Measurements from ENCODE around the gene FLNA. TPM values are rescaled to one million over a fixed set of nuclear protein-coding genes. Genes with fewer than 3 reads are reported as not detected.

FLNA gene
- total and polyA plus RNA-seq, 2 experiments from 2014 or later, result 1,379 to 2,857 TPM

DNA sequence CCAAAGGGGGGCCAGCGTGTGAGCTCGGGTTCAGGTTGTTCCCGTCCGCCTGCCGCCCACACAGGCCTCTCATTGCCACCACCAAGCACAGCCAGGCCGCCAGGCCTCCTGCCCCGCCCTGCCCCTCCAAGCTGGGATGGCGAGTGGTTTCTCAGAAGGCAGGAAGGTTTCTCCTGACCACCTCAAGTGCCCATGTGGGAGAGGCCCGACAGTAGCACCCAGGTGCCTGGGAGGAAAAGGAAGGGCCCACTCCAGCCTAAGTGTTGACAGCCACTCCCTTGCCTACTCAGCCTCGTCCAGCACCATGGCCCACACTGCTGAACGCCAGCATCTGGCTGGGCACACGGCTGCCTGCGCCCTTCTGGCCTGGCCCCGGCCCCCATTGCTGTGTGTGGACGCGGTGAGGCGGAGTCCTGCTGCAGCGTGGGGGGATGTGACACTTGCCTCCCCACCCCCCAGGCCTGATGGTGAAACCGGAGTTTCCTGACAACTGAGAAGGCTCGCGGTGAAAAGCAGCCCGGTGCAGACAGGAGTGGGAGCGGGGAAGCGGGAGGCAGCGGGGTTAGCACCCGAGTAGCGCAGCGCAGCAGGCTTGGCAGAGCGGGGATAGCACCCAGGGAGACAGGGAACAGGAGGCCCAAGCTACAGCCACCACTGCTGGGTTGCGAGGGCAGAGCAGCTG lies 19.2 kb downstream of the FLNA start:
- Histone ChIP-seq H3K4me1 (ENCODE audit: insufficient read depth) (no peaks in the 10 kb centered on the region), H3F3A (ENCODE audit: insufficient read depth) (peaks cover 14% of the 10 kb centered on the region; the same call in 1 of the 2 replicates), H3K27me3 (replicated peaks; ENCODE audit: insufficient read depth) (no peaks in the 10 kb centered on the region), H3K9me3 (ENCODE audit: low read depth) (no peaks in the 10 kb centered on the region), H3K36me3 (ENCODE audit: low read depth) (peaks cover 4% of the 10 kb centered on the region; the same call in 1 of the 2 replicates), H3K27ac (no peak overlapping the region), H3K9ac (no peak overlapping the region), H3K79me2 (ENCODE audit: insufficient read depth) (peaks cover 35% of the 10 kb centered on the region), H3K4me3 (no peak overlapping the region), H2AFZ (no peak overlapping the region), H4K20me1 (ENCODE audit: insufficient read depth) (no peaks in the 10 kb centered on the region; the same call in 1 of the 2 replicates), H3K9me2 (ENCODE audit: insufficient read depth) (no peaks in the 10 kb centered on the region), H3K4me2 (ENCODE audit: unreplicated experiment) (no peak overlapping the region)
- in situ Hi-C loops (cut with MboI), result no loop called here
- WGBS, 2 experiments (ENCODE audit: low coverage in 1 of 2, low lambda C conversion rate in 2 of 2, missing lambda C conversion rate in 2 of 2), result 80 to 81% methylated on average over 19 to 30 of the region's 30 CpGs
- TF ChIP-seq EZH2 (IDR thresholded peaks at IDR 0.05; ENCODE audit: insufficient read depth, poor library complexity, severe bottlenecking) (no peak), EZH2phosphoT487 (IDR thresholded peaks at IDR 0.05; ENCODE audit: insufficient read depth, low read depth) (no peak)
- no peak for DNase-seq

DNA sequence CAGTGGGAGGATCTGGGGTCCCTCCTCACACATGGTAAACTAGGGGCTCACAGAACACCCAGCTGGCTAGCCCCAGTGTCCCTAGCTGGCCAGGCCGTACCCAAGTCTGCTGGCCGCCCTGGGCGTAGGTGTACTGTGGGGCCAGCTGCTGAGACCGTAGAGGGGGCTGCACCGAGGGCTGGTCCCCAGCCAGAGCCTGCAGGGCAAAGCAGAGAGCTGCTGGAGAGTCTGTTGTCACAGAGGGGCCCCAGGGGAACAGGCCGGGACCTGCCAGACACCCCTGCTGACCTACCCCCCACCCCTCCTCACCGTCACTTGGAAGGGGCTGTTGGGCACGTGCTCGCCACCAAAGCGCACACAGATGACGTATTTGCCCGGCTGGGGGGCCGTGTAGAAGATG lies 19.9 kb downstream of the FLNA start:
- in situ Hi-C loops (cut with MboI), result no loop called here
- Histone ChIP-seq H3K9ac (no peak overlapping the region), H3K79me2 (ENCODE audit: insufficient read depth) (peaks cover 28% of the 10 kb centered on the region), H3K9me3 (ENCODE audit: low read depth) (no peaks in the 10 kb centered on the region), H3K4me3 (no peak overlapping the region), H2AFZ (no peak overlapping the region), H3K4me2 (ENCODE audit: unreplicated experiment) (no peak overlapping the region), H4K20me1 (ENCODE audit: insufficient read depth) (no peaks in the 10 kb centered on the region; the same call in 1 of the 2 replicates), H3F3A (ENCODE audit: insufficient read depth) (peaks cover 15% of the 10 kb centered on the region; the same call in 1 of the 2 replicates), H3K27ac (no peak overlapping the region), H3K27me3 (replicated peaks; ENCODE audit: insufficient read depth) (no peaks in the 10 kb centered on the region), H3K36me3 (ENCODE audit: low read depth) (peaks cover 10% of the 10 kb centered on the region; the same call in 1 of the 2 replicates), H3K4me1 (ENCODE audit: insufficient read depth) (no peaks in the 10 kb centered on the region), H3K9me2 (ENCODE audit: insufficient read depth) (no peaks in the 10 kb centered on the region)
- WGBS, 2 experiments (ENCODE audit: low coverage in 1 of 2, low lambda C conversion rate in 2 of 2, missing lambda C conversion rate in 2 of 2), result 82 to 96% methylated on average over 5 to 13 of the region's 13 CpGs
- TF ChIP-seq EZH2phosphoT487 (IDR thresholded peaks at IDR 0.05; ENCODE audit: insufficient read depth, low read depth) (no peak), EZH2 (IDR thresholded peaks at IDR 0.05; ENCODE audit: insufficient read depth, poor library complexity, severe bottlenecking) (no peak)
- DNase-seq, result no peak

DNA sequence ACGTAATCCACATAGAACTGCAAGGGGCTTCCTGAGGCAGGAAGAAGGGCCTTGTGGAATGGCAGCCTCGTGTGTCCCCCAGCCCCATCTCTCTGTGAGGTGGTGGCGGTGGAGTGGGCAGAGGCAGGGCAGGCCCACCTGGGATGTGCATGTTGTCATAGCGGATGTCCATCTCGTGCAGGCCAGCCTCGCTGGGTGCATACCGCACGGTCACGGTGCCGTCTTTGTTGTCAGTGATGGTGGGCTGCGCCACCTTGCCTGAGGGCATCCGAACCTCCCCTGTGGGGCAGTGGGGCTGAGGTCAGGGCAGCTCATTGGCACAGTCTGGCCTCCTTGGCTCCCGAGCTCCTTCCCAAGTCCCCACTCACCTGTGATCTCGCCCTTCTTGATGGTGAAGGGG lies 20.4 kb downstream of the FLNA start:
- Histone ChIP-seq H3K9ac (no peak overlapping the region), H3F3A (ENCODE audit: insufficient read depth) (peaks cover 19% of the 10 kb centered on the region; the same call in 1 of the 2 replicates), H3K4me2 (ENCODE audit: unreplicated experiment) (no peak overlapping the region), H3K27me3 (replicated peaks; ENCODE audit: insufficient read depth) (no peaks in the 10 kb centered on the region), H2AFZ (no peak overlapping the region), H3K9me2 (ENCODE audit: insufficient read depth) (no peaks in the 10 kb centered on the region), H3K4me1 (ENCODE audit: insufficient read depth) (no peaks in the 10 kb centered on the region), H4K20me1 (ENCODE audit: insufficient read depth) (no peaks in the 10 kb centered on the region; the same call in 1 of the 2 replicates), H3K27ac (no peak overlapping the region), H3K4me3 (no peak overlapping the region), H3K79me2 (ENCODE audit: insufficient read depth) (peaks cover 23% of the 10 kb centered on the region), H3K9me3 (ENCODE audit: low read depth) (no peaks in the 10 kb centered on the region), H3K36me3 (ENCODE audit: low read depth) (peaks cover 15% of the 10 kb centered on the region; the same call in 1 of the 2 replicates)
- WGBS, 2 experiments (ENCODE audit: low coverage in 1 of 2, low lambda C conversion rate in 2 of 2, missing lambda C conversion rate in 2 of 2), result 91 to 98% methylated on average over 8 of the region's 14 CpGs
- TF ChIP-seq EZH2 (IDR thresholded peaks at IDR 0.05; ENCODE audit: insufficient read depth, poor library complexity, severe bottlenecking), result no peak
- TF ChIP-seq EZH2phosphoT487 (IDR thresholded peaks at IDR 0.05; ENCODE audit: insufficient read depth, low read depth), result no peak
- in situ Hi-C loops (cut with MboI), result no loop called here
- no peak for DNase-seq

DNA sequence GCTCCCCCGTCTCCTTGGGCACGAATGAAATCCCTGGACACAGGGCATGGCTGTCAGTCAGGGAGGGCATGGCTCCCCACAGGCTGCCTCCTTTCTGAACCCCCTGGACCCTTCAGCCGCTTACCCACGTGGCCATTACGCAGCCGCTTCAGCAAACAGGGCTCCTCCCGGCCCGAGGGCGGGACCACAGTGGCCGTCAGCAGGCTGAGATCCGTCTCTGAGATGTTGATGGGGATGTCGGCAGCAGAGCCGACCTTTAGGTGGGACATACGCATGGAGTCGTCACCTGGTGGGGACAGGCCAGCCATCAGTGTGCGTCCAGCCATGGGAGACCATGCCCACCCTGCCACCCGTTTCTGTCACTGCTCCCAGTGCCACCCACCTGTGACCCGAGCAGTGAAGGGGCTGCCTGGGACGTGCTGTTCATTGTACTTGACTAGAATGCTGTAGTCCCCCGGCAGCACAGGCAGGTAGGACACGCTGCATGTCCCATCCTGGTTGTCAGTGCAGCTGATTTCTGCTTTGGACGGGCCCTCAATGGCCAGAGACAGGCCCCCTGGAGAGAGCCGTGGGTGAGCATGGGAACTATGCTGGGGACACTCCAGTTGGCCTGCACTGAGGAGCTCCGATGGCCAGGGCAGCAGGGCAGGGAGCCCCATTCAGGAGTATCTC lies 21.1 kb downstream of the FLNA start:
- no peaks in the 10 kb centered on the region for H3K9me3 ChIP-seq (ENCODE audit: low read depth)
- no peaks in the 10 kb centered on the region for H3K4me1 ChIP-seq (ENCODE audit: insufficient read depth)
- H3K27me3 ChIP-seq (replicated peaks; ENCODE audit: insufficient read depth), result no peaks in the 10 kb centered on the region
- no peaks in the 10 kb centered on the region for H3K9me2 ChIP-seq (ENCODE audit: insufficient read depth)
- H3K36me3 ChIP-seq (ENCODE audit: low read depth), result peaks cover 16% of the 10 kb centered on the region; the same call in 1 of the 2 replicates
- TF ChIP-seq EZH2 (IDR thresholded peaks at IDR 0.05; ENCODE audit: insufficient read depth, poor library complexity, severe bottlenecking) (no peak), EZH2phosphoT487 (IDR thresholded peaks at IDR 0.05; ENCODE audit: insufficient read depth, low read depth) (no peak)
- H3K4me2 ChIP-seq (ENCODE audit: unreplicated experiment), result no peak overlapping the region
- WGBS, 2 experiments (ENCODE audit: low coverage in 1 of 2, low lambda C conversion rate in 2 of 2, missing lambda C conversion rate in 2 of 2), result 74 to 79% methylated on average over 12 to 18 of the region's 24 CpGs
- no peak overlapping the region for H2AFZ ChIP-seq
- H3K79me2 ChIP-seq (ENCODE audit: insufficient read depth), result peaks cover 16% of the 10 kb centered on the region
- in situ Hi-C loops (cut with MboI), result no loop called here
- H3K9ac ChIP-seq, result no peak overlapping the region
- H3K4me3 ChIP-seq, result no peak overlapping the region
- H3F3A ChIP-seq (ENCODE audit: insufficient read depth), result peaks cover 15% of the 10 kb centered on the region
- H4K20me1 ChIP-seq (ENCODE audit: insufficient read depth), result no peaks in the 10 kb centered on the region
- H3K27ac ChIP-seq, result no peak overlapping the region
- DNase-seq, result no peak

Data from GM23248 (cell line).